Fibroblast of skin of scalp (primary cell): Measurements from ENCODE around the gene EIF1B.

Source experiments
- DNase-seq: peaks from one replicate; pipeline ENCODE4 v3.0.0-alpha.2; 2013

EIF1B gene

GRCh38 chr3:40309925-40310695 lies 603 bp downstream of the EIF1B start:
- DNase-seq = peak; percentile 42

GRCh38 chr3:40310705-40311104 lies 1.2 kb downstream of the EIF1B start:
- peak; percentile 55 for DNase-seq

- DNase-seq = no peak
These were observed 3.2 kb downstream of the EIF1B start for GRCh38 chr3:40312661-40313226.

GRCh38 chr3:40313975-40314860 lies 4.7 kb downstream of the EIF1B start:
- DNase-seq = peak; percentile 33

- peak; percentile 66 for DNase-seq
These were observed 7.8 kb downstream of the EIF1B start for GRCh38 chr3:40317061-40317855.

GRCh38 chr3:40321818-40322217 lies 12.3 kb downstream of the EIF1B start:
- DNase-seq = no peak

GRCh38 chr3:40323946-40324345 lies 14.4 kb downstream of the EIF1B start:
- no peak for DNase-seq

- DNase-seq = no peak
These were observed 15.1 kb downstream of the EIF1B start for GRCh38 chr3:40324621-40325020.

GRCh38 chr3:40325465-40325864 lies 16.0 kb downstream of the EIF1B start:
- DNase-seq = no peak

- no peak for DNase-seq
These were observed 18.9 kb downstream of the EIF1B start for GRCh38 chr3:40328374-40328773.

GRCh38 chr3:40329071-40329470 lies 19.6 kb downstream of the EIF1B start:
- no peak for DNase-seq

- no peak for DNase-seq
These were observed 23.2 kb downstream of the EIF1B start for GRCh38 chr3:40332684-40333083.

- DNase-seq = no peak
These were observed 23.9 kb downstream of the EIF1B start for GRCh38 chr3:40333416-40333815.

GRCh38 chr3:40333852-40334251 lies 24.3 kb downstream of the EIF1B start:
- no peak for DNase-seq

GRCh38 chr3:40336101-40336500 lies 26.6 kb downstream of the EIF1B start:
- no peak for DNase-seq

- no peak for DNase-seq
These were observed 27.1 kb downstream of the EIF1B start for GRCh38 chr3:40336511-40337135.

- DNase-seq = no peak
These were observed 27.9 kb downstream of the EIF1B start for GRCh38 chr3:40337136-40338108.

GRCh38 chr3:40339871-40340270 lies 30.4 kb downstream of the EIF1B start:
- no peak for DNase-seq

- no peak for DNase-seq
These were observed 31.1 kb downstream of the EIF1B start for GRCh38 chr3:40340541-40341170.

- DNase-seq = no peak
These were observed 32.2 kb downstream of the EIF1B start for GRCh38 chr3:40341671-40342070.
